ENCODE measurements around the gene PEAK3.

The PEAK3 gene

GRCh38 chr19:2239173-2239572 is 42.8 kb downstream of the PEAK3 start:
- no peak for DNase-seq (ENCODE audit: low read depth)
- TF ChIP-seq, protein P1, sequence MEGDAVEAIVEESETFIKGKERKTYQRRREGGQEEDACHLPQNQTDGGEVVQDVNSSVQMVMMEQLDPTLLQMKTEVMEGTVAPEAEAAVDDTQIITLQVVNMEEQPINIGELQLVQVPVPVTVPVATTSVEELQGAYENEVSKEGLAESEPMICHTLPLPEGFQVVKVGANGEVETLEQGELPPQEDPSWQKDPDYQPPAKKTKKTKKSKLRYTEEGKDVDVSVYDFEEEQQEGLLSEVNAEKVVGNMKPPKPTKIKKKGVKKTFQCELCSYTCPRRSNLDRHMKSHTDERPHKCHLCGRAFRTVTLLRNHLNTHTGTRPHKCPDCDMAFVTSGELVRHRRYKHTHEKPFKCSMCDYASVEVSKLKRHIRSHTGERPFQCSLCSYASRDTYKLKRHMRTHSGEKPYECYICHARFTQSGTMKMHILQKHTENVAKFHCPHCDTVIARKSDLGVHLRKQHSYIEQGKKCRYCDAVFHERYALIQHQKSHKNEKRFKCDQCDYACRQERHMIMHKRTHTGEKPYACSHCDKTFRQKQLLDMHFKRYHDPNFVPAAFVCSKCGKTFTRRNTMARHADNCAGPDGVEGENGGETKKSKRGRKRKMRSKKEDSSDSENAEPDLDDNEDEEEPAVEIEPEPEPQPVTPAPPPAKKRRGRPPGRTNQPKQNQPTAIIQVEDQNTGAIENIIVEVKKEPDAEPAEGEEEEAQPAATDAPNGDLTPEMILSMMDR (IDR thresholded peaks at IDR 0.05; ENCODE audit: control insufficient read depth, extremely low read depth, insufficient read depth), result no peak
- H3K4me3 ChIP-seq (ENCODE audit: low read depth, low read length), result peak overlapping the region; percentile 90

GRCh38 chr19:2237869-2238153 is 44.2 kb downstream of the PEAK3 start:
- no peak for DNase-seq (ENCODE audit: low read depth)
- TF ChIP-seq, protein P1 (IDR thresholded peaks at IDR 0.05; ENCODE audit: control insufficient read depth, extremely low read depth, insufficient read depth), result no peak
- H3K4me3 ChIP-seq (ENCODE audit: low read depth, low read length), result peak overlapping the region; percentile 90

- DNase-seq (ENCODE audit: low read depth), result no peak
- H3K4me3 ChIP-seq (ENCODE audit: low read depth, low read length), result peak overlapping the region; percentile 90
- TF ChIP-seq, protein P1 (IDR thresholded peaks at IDR 0.05; ENCODE audit: control insufficient read depth, extremely low read depth, insufficient read depth), result no peak
Observed at GRCh38 chr19:2237051-2237868, 44.7 kb downstream of the PEAK3 start.

GRCh38 chr19:2236314-2237050 is 45.5 kb downstream of the PEAK3 start, which contains the start of the genes PLEKHJ1 and SF3A2:
TSS of gene PLEKHJ1 (minus strand) at chr19:2236329. CDS start at chr19:2236248, 81 bp downstream.
TSS of gene SF3A2 (plus strand) at chr19:2236824. CDS start at chr19:2243419, 6,595 bp downstream.
- DNase-seq (ENCODE audit: low read depth), result peak; percentile 89
- TF ChIP-seq, protein P1 (IDR thresholded peaks at IDR 0.05; ENCODE audit: control insufficient read depth, extremely low read depth, insufficient read depth), result peak; percentile 100
- peak within 1 kb of the TSS; percentile 90 for H3K4me3 ChIP-seq (ENCODE audit: low read depth, low read length)

- TF ChIP-seq, protein P1 (IDR thresholded peaks at IDR 0.05; ENCODE audit: control insufficient read depth, extremely low read depth, insufficient read depth), result no peak
- H3K4me3 ChIP-seq (ENCODE audit: low read depth, low read length), result peak overlapping the region; percentile 90
- DNase-seq (ENCODE audit: low read depth), result no peak
Observed at GRCh38 chr19:2236064-2236313, 46.0 kb downstream of the PEAK3 start.

- peak overlapping the region; percentile 90 for H3K4me3 ChIP-seq (ENCODE audit: low read depth, low read length)
- TF ChIP-seq, protein P1 (IDR thresholded peaks at IDR 0.05; ENCODE audit: control insufficient read depth, extremely low read depth, insufficient read depth), result no peak
- DNase-seq (ENCODE audit: low read depth), result no peak
Observed at GRCh38 chr19:2235381-2236063, 46.5 kb downstream of the PEAK3 start.

Measured in LNCaP clone FGC (cell line).